HG03575 (cell line): ENCODE measurements around the gene DCTPP1.
"Not testable (repeated sequence)": the region's sequence is repeated elsewhere in the genome, so short reads cannot be mapped to it uniquely, and the experiment has no call there.

Experiments used
- ATAC-seq: cut with Tn5 transposase; IDR thresholded peaks from one replicate; pipeline ENCODE4 v1.9.1; 2021; ENCODE audit not compliant: unreplicated experiment, insufficient number of reproducible peaks, low FRiP score; ENCODE audit errors: extremely low read depth

Gene DCTPP1

GRCh38 chr16:30396627-30397026 lies 33.2 kb downstream of the DCTPP1 start:
- ATAC-seq: not testable (repeated sequence)

GRCh38 chr16:30395992-30396585 lies 33.7 kb downstream of the DCTPP1 start:
- ATAC-seq: no peak

DNA sequence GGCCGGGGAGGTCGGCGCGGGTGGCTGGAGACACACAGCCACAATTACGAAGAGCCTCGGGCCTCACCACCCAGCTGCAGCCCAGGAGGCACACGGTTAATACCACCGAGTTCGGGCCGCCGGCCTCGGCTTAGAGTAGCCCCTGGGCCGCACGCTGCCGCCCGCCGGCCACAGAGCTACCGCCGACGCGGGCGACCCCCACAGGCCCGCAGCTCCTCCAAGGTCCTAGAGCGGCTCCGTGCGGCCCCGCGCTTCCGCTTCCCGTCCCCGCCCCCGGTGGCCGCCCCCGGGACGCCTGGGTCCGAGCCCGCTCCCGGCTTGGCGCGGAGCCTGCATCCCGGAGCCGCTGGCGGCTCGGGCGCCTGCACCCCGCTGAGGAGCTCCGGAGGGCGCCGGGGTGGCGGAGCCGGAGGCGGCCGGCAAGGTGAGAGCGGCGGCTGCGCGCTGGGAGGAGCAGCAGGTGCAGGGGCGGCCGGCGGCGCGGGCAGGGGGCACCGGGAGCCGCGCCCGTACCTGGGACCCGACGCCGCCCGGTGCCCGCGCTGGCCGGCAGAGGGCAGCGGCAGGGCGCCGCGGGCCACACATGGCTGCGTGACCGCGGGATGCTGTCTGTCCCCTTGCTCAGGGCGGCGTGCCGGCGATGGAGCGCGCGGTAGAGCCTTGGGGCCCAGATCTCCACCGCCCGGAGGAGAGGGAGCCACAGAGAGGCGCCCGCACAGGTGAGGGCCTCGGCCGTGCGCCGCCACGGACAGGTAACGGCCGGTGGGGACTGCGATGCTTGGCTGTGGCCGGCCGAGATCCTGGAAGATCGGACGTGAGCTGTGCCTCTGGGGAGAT lies 34.5 kb downstream of the DCTPP1 start, which contains the start of gene ZNF48:
Gene ZNF48, plus strand, starts transcription at position 266 of the 837 bp plus-strand sequence. Its CDS starts 375 bp downstream, at position 641.
- no peak for ATAC-seq

GRCh38 chr16:30394592-30395154 lies 35.2 kb downstream of the DCTPP1 start:
- no peak for ATAC-seq

GRCh38 chr16:30383521-30383920 lies 46.3 kb downstream of the DCTPP1 start:
- no peak for ATAC-seq

DNA sequence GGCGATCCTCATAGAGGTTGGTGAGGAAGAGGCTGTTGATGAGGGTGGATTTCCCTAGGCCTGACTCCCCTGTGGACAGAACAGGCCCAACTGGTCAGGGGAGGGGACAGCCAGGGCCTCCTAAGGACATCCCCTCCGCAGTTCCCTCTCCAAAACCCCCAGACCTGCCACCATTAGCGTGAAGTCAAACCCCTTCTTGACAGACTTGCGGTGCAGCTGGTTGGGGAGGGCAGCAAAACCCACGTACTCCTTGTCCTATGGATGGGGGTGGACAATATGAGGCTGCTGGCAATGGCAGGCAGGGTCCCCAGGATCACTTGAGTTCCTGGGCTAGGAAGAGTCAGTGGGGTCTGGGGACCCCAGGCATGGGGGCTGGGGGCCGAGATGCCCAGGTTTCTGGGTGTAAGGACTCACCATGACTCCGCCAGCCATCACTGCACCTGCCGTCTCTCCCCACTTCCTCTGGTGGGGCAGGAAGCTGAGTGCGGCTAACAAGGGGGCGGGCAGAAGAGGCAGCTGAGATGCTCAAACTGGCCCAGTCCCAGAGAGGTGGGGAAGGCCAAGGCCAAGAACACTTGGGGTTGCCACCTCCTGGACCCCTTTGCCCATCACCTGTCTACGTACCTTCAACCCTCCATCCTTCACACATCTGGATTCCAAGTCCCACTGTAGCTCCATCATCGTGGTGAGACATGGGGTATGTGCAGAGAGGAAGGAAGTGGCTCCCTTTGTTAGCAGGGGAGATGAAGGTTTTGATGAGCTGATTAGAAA lies 47.5 kb downstream of the DCTPP1 start, which contains the start of gene SEPTIN1:
Gene SEPTIN1, minus strand, starts transcription at position 451 of the 771 bp plus-strand sequence. Its CDS starts 19 bp downstream, at position 432.
- no peak for ATAC-seq

GRCh38 chr16:30381291-30382041 lies 48.4 kb downstream of the DCTPP1 start:
- ATAC-seq: no peak

DNA sequence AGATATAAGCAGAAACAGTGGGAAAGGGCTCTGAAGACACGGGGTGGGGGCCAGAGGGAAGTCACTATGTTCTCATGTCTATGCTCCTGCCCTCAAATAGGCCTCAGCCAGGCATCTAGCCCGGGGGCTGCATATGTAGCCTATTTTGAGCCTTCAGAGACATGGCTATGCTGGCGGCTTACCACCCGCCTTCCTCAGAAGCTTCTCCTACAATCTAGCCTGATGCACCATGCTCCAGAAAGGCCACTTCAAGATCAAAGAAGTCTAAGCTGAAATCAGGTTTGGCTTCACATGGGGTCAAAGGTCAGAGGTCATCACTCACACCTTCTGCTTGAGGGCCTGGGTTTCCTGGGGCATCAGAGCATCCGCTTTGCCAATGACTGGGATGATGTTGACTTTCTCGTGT lies 49.0 kb downstream of the DCTPP1 start:
- no peak for ATAC-seq

- ATAC-seq: no peak
Observed at GRCh38 chr16:30380072-30380802, 49.6 kb downstream of the DCTPP1 start.

- ATAC-seq: no peak
Observed at GRCh38 chr16:30379158-30379783, 50.6 kb downstream of the DCTPP1 start.

- ATAC-seq: peak; percentile 55
Observed at GRCh38 chr16:30378236-30379157, 51.3 kb downstream of the DCTPP1 start.

DNA sequence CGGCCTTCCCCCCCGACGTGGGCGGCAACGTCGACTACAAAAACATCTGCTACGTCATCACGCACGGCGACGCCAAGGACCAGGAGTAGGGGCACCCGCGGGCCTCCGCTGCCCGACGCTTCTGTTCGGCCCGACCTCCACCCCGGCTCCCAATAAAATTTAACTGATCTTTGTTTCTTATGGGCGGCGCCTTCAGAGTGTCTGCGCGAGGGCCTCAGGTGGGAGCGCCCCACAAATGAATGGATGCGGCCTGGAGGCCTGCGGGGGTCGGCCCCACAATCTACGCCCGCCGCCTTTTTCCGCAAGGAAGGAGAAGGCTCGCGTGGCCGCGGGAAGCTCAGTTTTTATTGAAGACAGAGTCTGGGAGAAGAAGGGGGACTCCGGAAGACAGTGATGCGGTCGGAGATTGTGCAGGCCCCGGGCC lies 52.0 kb downstream of the DCTPP1 start:
- peak; percentile 6 for ATAC-seq

DNA sequence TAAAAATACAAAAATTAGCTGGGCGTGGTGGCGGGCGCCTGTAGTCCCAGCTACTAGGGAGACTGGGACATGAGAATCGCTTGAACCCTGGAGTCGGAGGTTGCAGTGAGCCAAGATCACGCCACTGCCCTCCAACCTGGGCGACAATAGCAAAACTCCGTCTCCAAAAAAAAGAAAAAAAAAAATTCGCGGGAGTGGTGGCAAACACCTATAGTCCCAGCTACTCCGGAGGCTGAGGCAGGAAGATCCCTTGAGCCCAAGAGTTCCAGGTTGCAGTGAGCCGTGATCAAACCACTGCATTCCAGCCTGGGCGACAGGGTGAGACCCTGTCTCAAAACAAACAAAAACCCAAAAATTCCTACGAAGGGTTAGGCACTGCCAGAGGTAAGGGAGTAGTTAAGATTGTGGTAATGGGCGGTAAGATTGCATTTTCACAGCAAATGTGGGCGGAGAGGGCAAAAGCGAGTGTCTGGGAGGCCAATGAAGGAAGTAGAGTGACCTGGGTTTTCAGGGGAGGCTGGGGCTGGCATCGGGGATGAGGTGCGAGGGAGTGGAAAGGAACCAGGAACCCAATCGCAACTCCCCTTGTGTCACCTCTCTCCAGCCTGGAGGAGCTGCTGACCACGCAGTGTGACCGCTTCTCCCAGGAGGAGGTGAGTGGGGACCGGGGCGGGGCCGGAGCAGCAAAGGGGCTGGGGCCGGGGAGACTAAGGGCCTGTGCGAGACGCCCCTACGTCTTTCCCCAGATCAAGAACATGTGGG lies 52.6 kb downstream of the DCTPP1 start:
- ATAC-seq: no peak

DNA sequence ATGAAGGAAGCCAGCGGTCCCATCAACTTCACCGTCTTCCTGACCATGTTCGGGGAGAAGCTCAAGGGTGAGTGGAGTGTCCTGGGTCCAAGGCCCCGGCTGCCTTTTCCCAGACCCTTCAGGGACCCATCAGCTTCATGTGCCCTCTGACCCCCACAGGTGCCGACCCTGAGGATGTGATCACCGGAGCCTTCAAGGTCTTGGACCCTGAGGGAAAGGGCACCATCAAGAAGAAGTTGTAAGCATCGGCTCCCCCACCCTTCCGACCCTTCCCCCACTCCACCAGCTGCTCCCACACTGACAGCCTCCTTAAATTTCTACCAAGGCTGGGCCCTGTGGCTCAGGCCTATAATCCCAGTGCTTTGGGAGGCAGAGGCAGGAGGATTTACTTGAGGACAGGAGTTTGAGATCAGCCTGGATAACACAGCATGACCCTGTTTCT lies 53.3 kb downstream of the DCTPP1 start:
- no peak for ATAC-seq

GRCh38 chr16:30375864-30376263 lies 54.0 kb downstream of the DCTPP1 start:
- ATAC-seq: no peak

GRCh38 chr16:30374538-30374937 lies 55.3 kb downstream of the DCTPP1 start, which contains the start of gene MYL11:
Gene MYL11 (plus strand): TSS chr16:30374802. CDS start chr16:30374858, 56 bp downstream.
- ATAC-seq: no peak
